Breast epithelium (tissue), 3 donors: Measurements from ENCODE around the gene GOLT1A.

Experiments used
- POLR2AphosphoS5 ChIP-seq, 3 donors: sonication (generic); formaldehyde crosslinking; IDR thresholded peaks; one replicate each; pipeline ENCODE4 v1.6.1; 2017; ENCODE audit warnings: antibody characterized with exemption in 3 of 3
- TF ChIP-seq, protein P1 (sequence below), 3 donors: fragments of 450-650 bp; IDR thresholded peaks; one replicate each; pipeline ENCODE4 v1.5.1; 2016 to 2017; ENCODE audit warnings: antibody characterized with exemption in 3 of 3, mild to moderate bottlenecking in 3 of 3, moderate library complexity in 3 of 3

DNA sequence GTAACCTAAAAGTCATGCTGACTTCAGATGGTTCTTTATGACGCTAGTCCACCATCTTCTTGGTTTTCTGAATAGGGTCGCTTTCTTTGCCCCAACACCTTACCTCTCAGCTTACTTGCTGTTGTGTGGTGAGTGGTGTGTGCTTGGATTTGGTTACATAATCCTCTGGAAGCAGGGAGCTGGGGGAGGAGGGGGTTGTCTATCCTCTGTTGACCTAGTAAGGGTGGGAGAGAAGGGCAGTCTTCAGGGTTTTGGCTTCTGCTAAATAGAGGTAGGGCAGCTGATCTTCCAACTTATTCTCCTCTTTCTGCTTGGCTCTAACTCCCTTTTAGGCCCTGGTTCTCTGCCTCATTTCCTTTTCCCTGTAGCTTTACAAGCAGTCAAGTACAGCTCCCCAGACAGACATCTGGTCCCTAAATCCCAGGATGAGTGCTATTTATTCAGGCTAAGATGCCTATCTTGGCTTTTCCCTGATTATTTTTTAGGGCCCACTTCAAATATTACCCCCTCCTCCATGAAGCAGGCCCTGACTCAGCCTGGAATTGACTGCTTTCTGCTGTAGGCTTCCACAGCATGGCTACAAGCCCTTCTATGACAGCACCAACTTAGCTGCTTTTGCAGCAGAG, 41.3 kb downstream of the GOLT1A start:
- TF ChIP-seq, protein P1, sequence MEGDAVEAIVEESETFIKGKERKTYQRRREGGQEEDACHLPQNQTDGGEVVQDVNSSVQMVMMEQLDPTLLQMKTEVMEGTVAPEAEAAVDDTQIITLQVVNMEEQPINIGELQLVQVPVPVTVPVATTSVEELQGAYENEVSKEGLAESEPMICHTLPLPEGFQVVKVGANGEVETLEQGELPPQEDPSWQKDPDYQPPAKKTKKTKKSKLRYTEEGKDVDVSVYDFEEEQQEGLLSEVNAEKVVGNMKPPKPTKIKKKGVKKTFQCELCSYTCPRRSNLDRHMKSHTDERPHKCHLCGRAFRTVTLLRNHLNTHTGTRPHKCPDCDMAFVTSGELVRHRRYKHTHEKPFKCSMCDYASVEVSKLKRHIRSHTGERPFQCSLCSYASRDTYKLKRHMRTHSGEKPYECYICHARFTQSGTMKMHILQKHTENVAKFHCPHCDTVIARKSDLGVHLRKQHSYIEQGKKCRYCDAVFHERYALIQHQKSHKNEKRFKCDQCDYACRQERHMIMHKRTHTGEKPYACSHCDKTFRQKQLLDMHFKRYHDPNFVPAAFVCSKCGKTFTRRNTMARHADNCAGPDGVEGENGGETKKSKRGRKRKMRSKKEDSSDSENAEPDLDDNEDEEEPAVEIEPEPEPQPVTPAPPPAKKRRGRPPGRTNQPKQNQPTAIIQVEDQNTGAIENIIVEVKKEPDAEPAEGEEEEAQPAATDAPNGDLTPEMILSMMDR (IDR thresholded peaks at IDR 0.05): no peak
- TF ChIP-seq POLR2AphosphoS5 (IDR thresholded peaks at IDR 0.05): no peak
